OCI-LY7 (cell line): ENCODE data around the gene GRB7.

Experiments used
- CTCF ChIP-seq: fragments of 200-600 bp; sonication (generic); conservative IDR thresholded peaks from 2 replicates; pipeline ENCODE4 v1.5.1; 2014; ENCODE audit warnings: mild to moderate bottlenecking, antibody characterized with exemption, low read length, moderate library complexity, mixed read lengths
- EZH2phosphoT487 ChIP-seq: fragments of 200-600 bp; sonication (generic); IDR thresholded peaks from 2 replicates; pipeline ENCODE4 v1.6.1; 2018; ENCODE audit warnings: low read depth, borderline replicate concordance, mild to moderate bottlenecking, mixed run types, antibody characterized with exemption, low read length, moderate library complexity, mixed read lengths

GRCh38 chr17:39742856-39743436 is 5.2 kb downstream of the GRB7 start:
- TF ChIP-seq EZH2phosphoT487 (no peak), CTCF (no peak)
